Fibroblast of pulmonary artery (primary cell): ENCODE measurements around the gene NOS1.

Source experiments
- DNase-seq: peaks from one replicate; pipeline ENCODE4 v3.0.0-alpha.2; 2010; ENCODE audit warnings: low read depth
- H3K4me3 ChIP-seq: replicated peaks from 2 replicates; pipeline ENCODE4 v1.5.1; 2011; ENCODE audit warnings: low read depth, mild to moderate bottlenecking, control low read depth, low read length, moderate library complexity
- TF ChIP-seq, protein P1 (sequence below): IDR thresholded peaks from 2 replicates; pipeline ENCODE4 v1.5.1; 2011; ENCODE audit warnings: mild to moderate bottlenecking, control low read depth, low read length, inconsistent platforms; ENCODE audit errors: missing control alignments

NOS1 gene

DNA sequence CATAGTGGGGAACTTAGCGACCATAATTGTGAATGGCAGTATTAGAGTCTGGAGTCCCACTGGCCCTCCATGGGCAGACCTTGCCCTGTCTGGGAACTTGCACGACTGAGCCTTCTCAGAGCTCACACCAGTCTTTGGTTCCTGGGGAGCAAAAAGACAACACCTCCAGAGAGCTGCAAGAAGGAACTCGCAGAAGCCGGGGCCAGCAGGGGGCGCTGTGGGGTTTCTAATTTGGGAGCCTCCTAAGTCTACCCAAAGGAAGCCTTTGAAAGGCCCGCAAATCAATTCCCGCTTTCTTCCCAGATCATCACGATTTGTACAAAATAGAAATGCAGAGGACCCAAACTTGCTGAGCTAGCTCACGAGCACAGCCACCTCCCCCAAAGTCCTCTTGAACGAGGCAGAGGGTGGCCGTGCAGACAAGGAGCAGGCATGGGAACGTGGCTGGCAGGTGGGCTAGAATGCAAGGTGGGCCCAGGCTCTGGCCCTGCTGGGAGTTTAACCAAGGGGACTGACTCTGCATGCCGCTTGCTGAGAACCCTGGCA lies 124.9 kb downstream of the NOS1 start:
- TF ChIP-seq, protein P1, sequence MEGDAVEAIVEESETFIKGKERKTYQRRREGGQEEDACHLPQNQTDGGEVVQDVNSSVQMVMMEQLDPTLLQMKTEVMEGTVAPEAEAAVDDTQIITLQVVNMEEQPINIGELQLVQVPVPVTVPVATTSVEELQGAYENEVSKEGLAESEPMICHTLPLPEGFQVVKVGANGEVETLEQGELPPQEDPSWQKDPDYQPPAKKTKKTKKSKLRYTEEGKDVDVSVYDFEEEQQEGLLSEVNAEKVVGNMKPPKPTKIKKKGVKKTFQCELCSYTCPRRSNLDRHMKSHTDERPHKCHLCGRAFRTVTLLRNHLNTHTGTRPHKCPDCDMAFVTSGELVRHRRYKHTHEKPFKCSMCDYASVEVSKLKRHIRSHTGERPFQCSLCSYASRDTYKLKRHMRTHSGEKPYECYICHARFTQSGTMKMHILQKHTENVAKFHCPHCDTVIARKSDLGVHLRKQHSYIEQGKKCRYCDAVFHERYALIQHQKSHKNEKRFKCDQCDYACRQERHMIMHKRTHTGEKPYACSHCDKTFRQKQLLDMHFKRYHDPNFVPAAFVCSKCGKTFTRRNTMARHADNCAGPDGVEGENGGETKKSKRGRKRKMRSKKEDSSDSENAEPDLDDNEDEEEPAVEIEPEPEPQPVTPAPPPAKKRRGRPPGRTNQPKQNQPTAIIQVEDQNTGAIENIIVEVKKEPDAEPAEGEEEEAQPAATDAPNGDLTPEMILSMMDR: peak; percentile 58
- DNase-seq: peak; percentile 39
- H3K4me3 ChIP-seq: no peak overlapping the region

DNA sequence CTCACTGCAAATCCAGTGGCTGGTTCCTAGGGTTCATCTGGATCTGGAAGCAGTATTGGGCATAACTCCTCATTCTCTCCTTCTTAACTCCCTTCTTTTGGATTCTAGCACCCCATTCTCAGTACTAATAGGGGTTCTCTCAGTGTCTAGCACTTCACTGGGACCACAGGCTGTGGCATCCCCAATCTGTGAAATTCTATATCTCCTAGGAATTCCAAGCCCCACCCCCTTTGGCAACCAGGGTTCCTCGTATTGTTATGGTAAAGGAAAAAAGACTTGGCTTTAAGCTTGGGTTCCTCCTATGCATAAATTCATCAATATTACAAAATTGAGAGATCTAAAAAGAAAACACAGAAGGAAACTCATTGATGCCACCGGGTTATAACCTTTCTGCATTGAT lies 126.2 kb downstream of the NOS1 start:
- H3K4me3 ChIP-seq: no peak overlapping the region
- DNase-seq: no peak
- TF ChIP-seq, protein P1: no peak

DNA sequence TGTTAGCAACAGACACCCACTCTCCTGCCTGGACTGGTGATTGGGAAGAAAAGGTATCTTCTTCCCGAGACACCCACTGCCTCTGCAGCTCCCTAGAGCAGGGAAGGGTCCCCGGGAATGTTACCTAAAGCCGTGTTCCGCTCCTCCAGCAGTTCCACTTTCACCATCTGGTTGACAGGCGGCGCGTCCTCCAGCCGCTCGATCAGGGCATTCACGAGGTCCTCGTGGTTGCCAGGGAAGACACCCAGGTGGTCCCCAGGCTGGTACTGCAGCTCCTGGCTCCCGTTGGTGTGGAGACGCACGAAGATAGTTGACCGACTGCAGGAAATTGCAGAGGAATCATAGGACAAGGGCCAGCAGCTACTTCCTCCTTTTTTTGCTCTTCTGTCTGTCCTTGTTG lies 127.0 kb downstream of the NOS1 start:
- TF ChIP-seq, protein P1: no peak
- no peak overlapping the region for H3K4me3 ChIP-seq
- no peak for DNase-seq

GRCh38 chr12:117231750-117232149 lies 129.7 kb downstream of the NOS1 start:
- TF ChIP-seq, protein P1: no peak
- no peak overlapping the region for H3K4me3 ChIP-seq
- no peak for DNase-seq

- TF ChIP-seq, protein P1: no peak
- H3K4me3 ChIP-seq: no peak overlapping the region
- no peak for DNase-seq
Measured at GRCh38 chr12:117228239-117228638, 133.2 kb downstream of the NOS1 start.

GRCh38 chr12:117227000-117227653 lies 134.3 kb downstream of the NOS1 start:
- no peak for DNase-seq
- TF ChIP-seq, protein P1: no peak
- no peak overlapping the region for H3K4me3 ChIP-seq

- DNase-seq: no peak
- TF ChIP-seq, protein P1: no peak
- no peak overlapping the region for H3K4me3 ChIP-seq
Measured at GRCh38 chr12:117226505-117226904, 134.9 kb downstream of the NOS1 start.
